ENCODE data around the gene YDJC.

GRCh38 chr22:21612858-21613257 lies 17.0 kb downstream of the YDJC start:
- TF ChIP-seq CTCF (conservative IDR thresholded peaks at IDR 0.05 in 1 of 2, IDR thresholded peaks at IDR 0.05 in 1 of 2; ENCODE audit: low read depth in 1 of 2, low read length in 2 of 2), result no peak
- TF ChIP-seq EZH2 (IDR thresholded peaks at IDR 0.05; ENCODE audit: low read length, missing control alignments), result no peak

Measured in fibroblast of lung (primary cell).